Measurements from ENCODE around the gene MRPS24. TPM values are rescaled to one million over a fixed set of nuclear protein-coding genes. Genes with fewer than 3 reads are reported as not detected.

The MRPS24 gene
- total RNA-seq, 4 donors from 2014 or later: 173 to 294 (median 255) TPM

DNA sequence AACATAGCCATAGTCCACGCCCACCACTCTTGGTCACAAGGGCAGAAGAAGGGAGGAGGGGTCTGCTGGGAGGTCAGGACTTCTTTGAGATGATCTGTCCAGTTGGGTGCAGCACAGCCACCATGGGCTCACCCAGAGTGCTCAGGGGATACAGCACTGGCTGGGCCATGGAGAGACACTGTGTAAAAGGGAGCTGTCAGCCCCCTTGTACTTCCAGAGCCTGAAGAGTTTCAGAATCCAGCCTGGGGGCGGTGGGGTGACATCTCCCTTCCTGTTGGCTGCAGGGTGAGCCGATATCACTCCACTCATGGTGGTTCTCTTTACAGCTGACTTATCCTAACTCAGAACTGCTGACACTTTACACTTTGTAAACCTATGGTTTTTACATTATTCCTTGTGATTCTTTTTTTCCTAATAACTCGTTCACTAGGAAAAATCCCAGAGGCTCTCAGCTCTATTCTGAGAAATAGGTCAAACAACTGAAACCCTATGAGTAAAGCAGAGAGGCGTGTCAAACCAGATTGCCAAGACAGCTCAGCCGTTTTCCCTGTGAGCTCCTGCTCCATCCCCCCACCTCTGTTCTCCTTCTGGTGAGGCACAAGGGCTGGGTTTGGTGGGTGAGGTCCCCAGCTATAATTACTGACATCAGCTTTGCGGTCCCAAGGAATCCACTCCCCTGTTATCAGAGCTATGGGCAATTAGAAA lies 3.2 kb upstream of the MRPS24 start:
- peak; percentile 70 to 78 for DNase-seq
- Histone ChIP-seq H3K4me1 (peaks cover 43 to 44% of the 10 kb centered on the region in 2 donors), H3K4me3 (peak overlapping the region in 1 of 4 donors; percentile 12), H3K36me3 (peaks cover 0 to 35% of the 10 kb centered on the region in 2 donors), H3K27me3 (no peaks in the 10 kb centered on the region), H3K9me3 (no peaks in the 10 kb centered on the region), H3K27ac (peak overlapping the region; percentile 75 to 91 (median 83))
- in situ Hi-C loops (cut with MboI; ENCODE audit: low sequenced_read_pairs in 4 of 4): no loop called here
- peak; percentile 63 to 83 for ATAC-seq
- TF ChIP-seq CTCF (IDR thresholded peaks at IDR 0.05 in 4 of 5, conservative IDR thresholded peaks at IDR 0.05 in 1 of 5) (no peak), POLR2A (IDR thresholded peaks at IDR 0.05) (no peak)
- intact Hi-C loops (cut with DNase I; ENCODE audit: low total_unique reads): loop anchor here (10.0 kb wide), 1 partner anchor 622 kb away; the partner anchor contains the start of gene NUDCD3

GRCh38 chr7:43871064-43871463 lies 1.7 kb upstream of the MRPS24 start:
- H3K4me3 ChIP-seq: no peak overlapping the region
- ATAC-seq (no peak), DNase-seq (no peak)
- no peaks in the 10 kb centered on the region for H3K9me3 ChIP-seq
- in situ Hi-C loops (cut with MboI; ENCODE audit: low sequenced_read_pairs in 4 of 4): no loop called here
- H3K27ac ChIP-seq: peak overlapping the region in 3 of 4 donors; percentile 7 to 92 (median 83)
- peaks cover 0 to 31% of the 10 kb centered on the region in 2 donors for H3K36me3 ChIP-seq
- intact Hi-C loops (cut with DNase I; ENCODE audit: low total_unique reads): loop anchor here (10.0 kb wide), 1 partner anchor 624 kb away; the partner anchor contains the start of gene NUDCD3
- H3K27me3 ChIP-seq: no peaks in the 10 kb centered on the region
- peaks cover 31 to 37% of the 10 kb centered on the region in 2 donors for H3K4me1 ChIP-seq
- no peak for TF ChIP-seq POLR2A (IDR thresholded peaks at IDR 0.05)

DNA sequence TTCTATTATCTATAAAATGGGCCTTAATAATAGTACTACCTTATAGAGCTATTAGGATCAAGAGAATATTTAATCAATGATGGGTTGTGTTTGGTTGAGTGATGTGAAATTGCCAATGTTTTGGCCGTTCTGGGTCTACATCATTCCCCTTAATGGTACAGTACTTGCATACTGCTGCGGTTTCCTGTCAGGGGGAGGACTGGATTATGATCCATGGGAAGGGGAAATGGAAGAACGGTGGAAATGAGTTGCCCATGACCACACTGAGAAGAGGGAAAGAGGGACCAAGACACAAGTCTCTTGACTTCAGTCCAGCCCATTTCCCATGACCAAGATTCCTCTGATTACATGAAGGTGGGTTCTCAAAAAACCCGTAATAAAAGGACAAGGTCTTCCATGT lies 999 bp upstream of the MRPS24 start:
- peaks cover 31 to 37% of the 10 kb centered on the region in 2 donors for H3K4me1 ChIP-seq
- in situ Hi-C loops (cut with MboI; ENCODE audit: low sequenced_read_pairs in 4 of 4): no loop called here
- no peak for DNase-seq
- peak overlapping the region; percentile 89 to 94 (median 92) for H3K27ac ChIP-seq
- H3K27me3 ChIP-seq: no peaks in the 10 kb centered on the region
- intact Hi-C loops (cut with DNase I; ENCODE audit: low total_unique reads): loop anchor here (10.0 kb wide), 1 partner anchor 624 kb away; the partner anchor contains the start of gene NUDCD3
- peak overlapping the region in 2 of 4 donors; percentile 77 to 94 for H3K4me3 ChIP-seq
- TF ChIP-seq POLR2A (IDR thresholded peaks at IDR 0.05) (no peak), CTCF (IDR thresholded peaks at IDR 0.05 in 4 of 5, conservative IDR thresholded peaks at IDR 0.05 in 1 of 5) (no peak)
- no peak for ATAC-seq
- H3K9me3 ChIP-seq: no peaks in the 10 kb centered on the region
- H3K36me3 ChIP-seq: peaks cover 0 to 29% of the 10 kb centered on the region in 2 donors

DNA sequence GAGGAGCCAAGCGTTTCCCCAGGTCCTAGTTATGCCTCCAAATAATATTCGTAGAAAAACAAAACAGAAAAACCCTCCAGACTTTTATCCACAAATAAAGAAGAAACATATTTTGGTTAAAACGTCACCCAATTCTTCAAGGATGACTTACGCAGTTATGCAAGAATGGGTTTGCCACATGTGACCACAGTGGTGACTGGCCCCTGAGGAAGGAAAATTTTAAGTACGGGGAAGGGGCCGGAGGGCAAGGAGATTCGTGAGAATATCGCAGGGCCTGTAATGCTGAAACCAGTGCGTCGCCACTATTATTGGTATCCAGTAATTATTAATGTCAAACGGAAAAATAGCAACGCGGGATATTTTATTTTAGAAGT lies 537 bp upstream of the MRPS24 start:
- in situ Hi-C loops (cut with MboI; ENCODE audit: low sequenced_read_pairs in 4 of 4): no loop called here

More for the DNA sequence above, 537 bp upstream of the MRPS24 start:
- ATAC-seq (peak; percentile 63 to 65), DNase-seq (peak; percentile 30 to 52)
- intact Hi-C loops (cut with DNase I; ENCODE audit: low total_unique reads): loop anchor here (1.0 to 10.0 kb wide), 3 partner anchors 35 to 625 kb away; partner anchors contain the start of genes NUDCD3 and UBE2D4
- peaks cover 0 to 26% of the 10 kb centered on the region in 2 donors for H3K36me3 ChIP-seq
- H3K27me3 ChIP-seq: no peaks in the 10 kb centered on the region
- peaks cover 31 to 37% of the 10 kb centered on the region in 2 donors for H3K4me1 ChIP-seq
- H3K27ac ChIP-seq: peak overlapping the region; percentile 89 to 94 (median 92)
- no peaks in the 10 kb centered on the region for H3K9me3 ChIP-seq
- no peak for TF ChIP-seq CTCF (IDR thresholded peaks at IDR 0.05 in 4 of 5, conservative IDR thresholded peaks at IDR 0.05 in 1 of 5)
- TF ChIP-seq POLR2A (IDR thresholded peaks at IDR 0.05): no peak
- peak overlapping the region; percentile 77 to 94 (median 82) for H3K4me3 ChIP-seq

Data from gastrocnemius medialis (tissue), 4 donors.